ENCODE measurements around the gene GIPC2. TPM values are rescaled to one million over a fixed set of nuclear protein-coding genes. Genes with fewer than 3 reads are reported as not detected.

GIPC2 gene
- total RNA-seq, 1 experiment from 2014 or later: 0.26 TPM

- no peaks in the 10 kb centered on the region for H3K27me3 ChIP-seq (ENCODE audit: control insufficient read depth, insufficient read depth, low read length)
- no peaks in the 10 kb centered on the region for H3K36me3 ChIP-seq (ENCODE audit: control insufficient read depth, insufficient read depth, low read length)
- ChIA-PET CTCF (no interaction called here), POLR2A (no interaction called here)
- H3K9me3 ChIP-seq (ENCODE audit: control insufficient read depth, insufficient read depth, low read depth, low read length): no peaks in the 10 kb centered on the region
- no peak for DNase-seq (ENCODE audit: low read depth, low spot score)
- no peak for TF ChIP-seq POLR2AphosphoS5 (IDR thresholded peaks at IDR 0.05; ENCODE audit: low read depth, low read length)
- TF ChIP-seq, protein P1, sequence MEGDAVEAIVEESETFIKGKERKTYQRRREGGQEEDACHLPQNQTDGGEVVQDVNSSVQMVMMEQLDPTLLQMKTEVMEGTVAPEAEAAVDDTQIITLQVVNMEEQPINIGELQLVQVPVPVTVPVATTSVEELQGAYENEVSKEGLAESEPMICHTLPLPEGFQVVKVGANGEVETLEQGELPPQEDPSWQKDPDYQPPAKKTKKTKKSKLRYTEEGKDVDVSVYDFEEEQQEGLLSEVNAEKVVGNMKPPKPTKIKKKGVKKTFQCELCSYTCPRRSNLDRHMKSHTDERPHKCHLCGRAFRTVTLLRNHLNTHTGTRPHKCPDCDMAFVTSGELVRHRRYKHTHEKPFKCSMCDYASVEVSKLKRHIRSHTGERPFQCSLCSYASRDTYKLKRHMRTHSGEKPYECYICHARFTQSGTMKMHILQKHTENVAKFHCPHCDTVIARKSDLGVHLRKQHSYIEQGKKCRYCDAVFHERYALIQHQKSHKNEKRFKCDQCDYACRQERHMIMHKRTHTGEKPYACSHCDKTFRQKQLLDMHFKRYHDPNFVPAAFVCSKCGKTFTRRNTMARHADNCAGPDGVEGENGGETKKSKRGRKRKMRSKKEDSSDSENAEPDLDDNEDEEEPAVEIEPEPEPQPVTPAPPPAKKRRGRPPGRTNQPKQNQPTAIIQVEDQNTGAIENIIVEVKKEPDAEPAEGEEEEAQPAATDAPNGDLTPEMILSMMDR (IDR thresholded peaks at IDR 0.05): no peak
- TF ChIP-seq SIN3A (IDR thresholded peaks at IDR 0.05; ENCODE audit: borderline replicate concordance, insufficient read depth, low read depth, low read length): no peak
- no peak for TF ChIP-seq REST (IDR thresholded peaks at IDR 0.05; ENCODE audit: insufficient read depth in 1 of 2, low read depth in 2 of 2, low read length in 1 of 2)
- no peak for TF ChIP-seq TCF7L2 (IDR thresholded peaks at IDR 0.05; ENCODE audit: low read depth, low read length)
- in situ Hi-C loops (cut with HindIII; ENCODE audit: low pct_unique_long_range_greater_than_20kb, low sequenced_read_pairs): no loop called here
- intact Hi-C loops (cut with micrococcal nuclease; ENCODE audit: unreplicated experiment): no loop called here
- ATAC-seq: no peak
- BruUV-seq (replicated peaks): no TSS peak
- no peak overlapping the region for H3K27ac ChIP-seq (ENCODE audit: low read length)
- H3K4me3 ChIP-seq (ENCODE audit: low read depth in 2 of 2, low read length in 2 of 2): no peak overlapping the region
- H3K4me1 ChIP-seq (ENCODE audit: control insufficient read depth, insufficient read depth, low read length): no peaks in the 10 kb centered on the region
Measured at GRCh38 chr1:78177708-78178270, 132.0 kb downstream of the GIPC2 start.

- no peak for DNase-seq (ENCODE audit: low read depth, low spot score)
- no peaks in the 10 kb centered on the region for H3K9me3 ChIP-seq (ENCODE audit: control insufficient read depth, insufficient read depth, low read depth, low read length)
- no peaks in the 10 kb centered on the region for H3K27me3 ChIP-seq (ENCODE audit: control insufficient read depth, insufficient read depth, low read length)
- intact Hi-C loops (cut with micrococcal nuclease; ENCODE audit: unreplicated experiment): no loop called here
- ChIA-PET CTCF (no interaction called here), POLR2A (no interaction called here)
- no peaks in the 10 kb centered on the region for H3K36me3 ChIP-seq (ENCODE audit: control insufficient read depth, insufficient read depth, low read length)
- no peak for ATAC-seq
- BruUV-seq (replicated peaks): no TSS peak
- in situ Hi-C loops (cut with HindIII; ENCODE audit: low pct_unique_long_range_greater_than_20kb, low sequenced_read_pairs): no loop called here
- H3K4me3 ChIP-seq (ENCODE audit: low read depth in 2 of 2, low read length in 2 of 2): no peak overlapping the region
- TF ChIP-seq POLR2AphosphoS5 (IDR thresholded peaks at IDR 0.05; ENCODE audit: low read depth, low read length) (no peak), REST (IDR thresholded peaks at IDR 0.05; ENCODE audit: insufficient read depth in 1 of 2, low read depth in 2 of 2, low read length in 1 of 2) (no peak), SIN3A (IDR thresholded peaks at IDR 0.05; ENCODE audit: borderline replicate concordance, insufficient read depth, low read depth, low read length) (no peak), TCF7L2 (IDR thresholded peaks at IDR 0.05; ENCODE audit: low read depth, low read length) (no peak)
- TF ChIP-seq, protein P1 (IDR thresholded peaks at IDR 0.05): no peak
- no peak overlapping the region for H3K27ac ChIP-seq (ENCODE audit: low read length)
- no peaks in the 10 kb centered on the region for H3K4me1 ChIP-seq (ENCODE audit: control insufficient read depth, insufficient read depth, low read length)
Measured at GRCh38 chr1:78178816-78179215, 133.1 kb downstream of the GIPC2 start.

Measured in Panc1 (cell line).